HepG2 (cell line): ENCODE data around the gene EFNA2. TPM values are rescaled to one million over a fixed set of nuclear protein-coding genes. Genes with fewer than 3 reads are reported as not detected.
A peak's percentile ranks its signal among the peaks of the same experiment; 100 is the strongest.

Source experiments
- AGO2 ChIP-seq: fragments of 200-400 bp; formaldehyde crosslinking; optimal IDR thresholded peaks from 2 replicates; pipeline ENCODE3; 2017; ENCODE audit warnings: mild to moderate bottlenecking, low read depth, low read length, moderate library complexity
- CHD2 ChIP-seq: IDR thresholded peaks from 2 replicates; pipeline ENCODE4 v1.6.1; 2011; ENCODE audit warnings: low read depth, low read length, improper control_type of control experiment
- EZH2 ChIP-seq: conservative IDR thresholded peaks from 2 replicates; pipeline ENCODE4 v1.6.1; 2012; ENCODE audit warnings: mild to moderate bottlenecking, low read depth, low read length, moderate library complexity
- HHEX ChIP-seq: IDR thresholded peaks from 2 replicates; pipeline ENCODE4 v1.6.1; 2016; ENCODE audit warnings: control low read depth
- KAT8 ChIP-seq: IDR thresholded peaks from 2 replicates; pipeline ENCODE4 v1.6.1; 2016; ENCODE audit warnings: missing genetic modification reagents, missing compliant biosample characterization
- KLF6 ChIP-seq: IDR thresholded peaks from 2 replicates; pipeline ENCODE4 v1.8.0; 2016; ENCODE audit warnings: missing biosample characterization, missing genetic modification reagents
- MED1 ChIP-seq: sonication (generic); formaldehyde crosslinking; IDR thresholded peaks from 2 replicates; pipeline ENCODE4 v1.4.0; 2020; ENCODE audit warnings: missing genetic modification reagents
- MEIS1 ChIP-seq: sonication (generic); formaldehyde crosslinking; IDR thresholded peaks from 2 replicates; pipeline ENCODE4 v1.9.0; 2021; ENCODE audit warnings: mild to moderate bottlenecking, missing genetic modification reagents, moderate library complexity, borderline replicate concordance
- NCOR1 ChIP-seq: fragments of 200-600 bp; sonication (generic); IDR thresholded peaks from 2 replicates; pipeline ENCODE4 v1.7.0; 2017; ENCODE audit warnings: antibody characterized with exemption, low read length, borderline replicate concordance
- REL ChIP-seq: sonication (generic); formaldehyde crosslinking; conservative IDR thresholded peaks from 2 replicates; pipeline ENCODE4 v1.8.0; 2022; ENCODE audit warnings: mild to moderate bottlenecking, missing genetic modification reagents, moderate library complexity
- SKI ChIP-seq: fragments of 450-650 bp; IDR thresholded peaks from one replicate; pipeline ENCODE4 v1.6.1; 2018; ENCODE audit warnings: mild to moderate bottlenecking; ENCODE audit not compliant: partially characterized antibody
- SNAPC4 ChIP-seq: sonication (generic); formaldehyde crosslinking; IDR thresholded peaks from 2 replicates; pipeline ENCODE4 v1.4.0; 2020; ENCODE audit warnings: mild to moderate bottlenecking, missing genetic modification reagents
- SRSF4 ChIP-seq: fragments of 200-400 bp; formaldehyde crosslinking; IDR thresholded peaks from one replicate; pipeline ENCODE4 v1.6.1; 2018; ENCODE audit warnings: mild to moderate bottlenecking, low read depth, low read length, moderate library complexity; ENCODE audit not compliant: poor library complexity, severe bottlenecking
- TBP ChIP-seq: sonication (generic); formaldehyde crosslinking; IDR thresholded peaks from 2 replicates; pipeline ENCODE4 v1.5.0; 2020; ENCODE audit warnings: missing genetic modification reagents
- TFDP2 ChIP-seq: sonication (generic); formaldehyde crosslinking; IDR thresholded peaks from 2 replicates; pipeline ENCODE4 v1.4.0; 2020; ENCODE audit warnings: missing genetic modification reagents
- polyA plus RNA-seq, 8 experiments: library from polyadenylated mRNA; depleted of rRNA in 3 of 8; stranded (reverse) in 7 of 8; unstranded in 1 of 8; fragments of >200 nt; fragmentation: Illumina TruSeq in 4 of 8; extraction: Trizol in 4 of 8; gene quantifications; 2 replicates each; pipeline versions ENCODE4 v1.2.1 to v1.2.3, GENCODE V29; 2011 to 2016; ENCODE audit warnings: low read depth in 4 of 8, missing spikeins in 1 of 8, mixed read lengths in 1 of 8; ENCODE audit not compliant: insufficient read depth in 1 of 8
- total RNA-seq, 5 experiments: library from RNA; depleted of rRNA; stranded (reverse); fragments of >200 nt; fragmentation: Illumina TruSeq; extraction: Trizol; gene quantifications; 2 replicates each; pipeline ENCODE4 v1.2.3, GENCODE V29; 2016; ENCODE audit warnings: low read depth in 1 of 5
- TF ChIP-seq, protein P1 (sequence below): sonication (generic); formaldehyde crosslinking; IDR thresholded peaks from 2 replicates; pipeline ENCODE4 v1.8.0; 2022; ENCODE audit warnings: mild to moderate bottlenecking, missing genetic modification reagents, moderate library complexity
- TF ChIP-seq, protein P2 (sequence below): sonication (generic); formaldehyde crosslinking; IDR thresholded peaks from 2 replicates; pipeline ENCODE4 v1.4.0; 2020; ENCODE audit warnings: missing genetic modification reagents

The EFNA2 gene
- total and polyA plus RNA-seq, 2 of the 13 experiments (the other 11 are each of a cell fraction or from before 2014, with no cell fraction given), result 6.0 to 9.9 TPM

GRCh38 chr19:1251330-1252220 lies 34.1 kb upstream of the EFNA2 start (continued):
- TF ChIP-seq, protein P1, sequence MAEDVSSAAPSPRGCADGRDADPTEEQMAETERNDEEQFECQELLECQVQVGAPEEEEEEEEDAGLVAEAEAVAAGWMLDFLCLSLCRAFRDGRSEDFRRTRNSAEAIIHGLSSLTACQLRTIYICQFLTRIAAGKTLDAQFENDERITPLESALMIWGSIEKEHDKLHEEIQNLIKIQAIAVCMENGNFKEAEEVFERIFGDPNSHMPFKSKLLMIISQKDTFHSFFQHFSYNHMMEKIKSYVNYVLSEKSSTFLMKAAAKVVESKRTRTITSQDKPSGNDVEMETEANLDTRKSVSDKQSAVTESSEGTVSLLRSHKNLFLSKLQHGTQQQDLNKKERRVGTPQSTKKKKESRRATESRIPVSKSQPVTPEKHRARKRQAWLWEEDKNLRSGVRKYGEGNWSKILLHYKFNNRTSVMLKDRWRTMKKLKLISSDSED (CRISPR knock-in tag), result no peak
- TF ChIP-seq TFDP2 (CRISPR knock-in tag) (no peak), NCOR1 (peak; percentile 58; the same call in 1 of the 2 replicates), MEIS1 (no peak), TBP (CRISPR knock-in tag) (no peak), SKI (peak; percentile 28), HHEX (no peak), REL (CRISPR knock-in tag) (0 out of 2 replicates have a peak, but pooled peaks have one; percentile 35), CHD2 (no peak), SNAPC4 (CRISPR knock-in tag) (no peak; the same call in 1 of the 2 replicates), AGO2 (peak; percentile 97), SRSF4 (no peak), KLF6 (no peak), KAT8 (CRISPR knock-in tag) (no peak), MED1 (CRISPR knock-in tag) (peak; percentile 5; the same call in 1 of the 2 replicates), EZH2 (no peak)
- TF ChIP-seq, protein P2, sequence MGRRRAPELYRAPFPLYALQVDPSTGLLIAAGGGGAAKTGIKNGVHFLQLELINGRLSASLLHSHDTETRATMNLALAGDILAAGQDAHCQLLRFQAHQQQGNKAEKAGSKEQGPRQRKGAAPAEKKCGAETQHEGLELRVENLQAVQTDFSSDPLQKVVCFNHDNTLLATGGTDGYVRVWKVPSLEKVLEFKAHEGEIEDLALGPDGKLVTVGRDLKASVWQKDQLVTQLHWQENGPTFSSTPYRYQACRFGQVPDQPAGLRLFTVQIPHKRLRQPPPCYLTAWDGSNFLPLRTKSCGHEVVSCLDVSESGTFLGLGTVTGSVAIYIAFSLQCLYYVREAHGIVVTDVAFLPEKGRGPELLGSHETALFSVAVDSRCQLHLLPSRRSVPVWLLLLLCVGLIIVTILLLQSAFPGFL (CRISPR knock-in tag), result no peak
